IMR-90 (cell line): Measurements from ENCODE around the gene TNFRSF9. TPM values are rescaled to one million over a fixed set of nuclear protein-coding genes. Genes with fewer than 3 reads are reported as not detected.

Experiments used
- ATAC-seq: fragments of 200-7000 bp; cut with Tn5 transposase; 2 replicates; pipeline ENCODE4 v1.9.1; 2020; ENCODE audit warnings: low read depth, mild to moderate bottlenecking, moderate library complexity
- Bru-seq: library from RNA; stranded (reverse); fragments of 400-500 nt; gene quantifications from one replicate; lab custom pipeline; 2021; lab: Mats Ljungman, UMichigan
- BruChase-seq, 2 experiments: library from RNA; stranded (reverse); fragments of 400-500 nt; gene quantifications; one replicate each; lab custom pipeline; 2021; lab: Mats Ljungman, UMichigan
- BruUV-seq: library from RNA; stranded (reverse); fragments of 400-500 nt; replicated peaks from 2 replicates; lab custom pipeline; 2021; lab: Mats Ljungman, UMichigan
- CTCF ChIA-PET: fragments of 300-600 bp; formaldehyde crosslinking; extraction: SDS; loops from one replicate; lab custom pipeline; 2021; ENCODE audit warnings: antibody characterized with exemption; lab: Yijun Ruan, JAX
- POLR2A ChIA-PET: fragments of 300-600 bp; sonication (Branson Sonifier 250); formaldehyde crosslinking; loops from one replicate; lab custom pipeline; 2022; ENCODE audit warnings: antibody characterized with exemption; ENCODE audit not compliant: unreplicated experiment; lab: Charles Lee
- DNase-seq: peaks from one replicate; pipeline ENCODE4 v3.0.0; 2013
- H2AFZ ChIP-seq: replicated peaks from 2 replicates; pipeline ENCODE3; 2013; ENCODE audit warnings: low read length, mild to moderate bottlenecking; ENCODE audit not compliant: poor library complexity
- H2AK5ac ChIP-seq: 2 replicates; pipeline ENCODE4 v1.6.1; 2013; ENCODE audit warnings: low read depth, low read length, inconsistent platforms
- H2AK9ac ChIP-seq: replicated peaks from 2 replicates; pipeline ENCODE3; 2013; ENCODE audit warnings: mild to moderate bottlenecking, low read depth, low read length, moderate library complexity; ENCODE audit not compliant: poor library complexity
- H2BK120ac ChIP-seq: 2 replicates; pipeline ENCODE4 v1.6.1; 2013; ENCODE audit warnings: low read depth, low read length, inconsistent platforms
- H2BK15ac ChIP-seq: 3 replicates; pipeline ENCODE4 v1.6.1; 2013; ENCODE audit warnings: low read depth, low read length, inconsistent platforms
- H2BK20ac ChIP-seq: 2 replicates; pipeline ENCODE4 v1.6.1; 2013; ENCODE audit warnings: low read depth, mild to moderate bottlenecking, inconsistent platforms, low read length, moderate library complexity
- H2BK5ac ChIP-seq: 2 replicates; pipeline ENCODE4 v1.6.1; 2013; ENCODE audit warnings: mild to moderate bottlenecking, low read depth, low read length, inconsistent platforms; ENCODE audit not compliant: poor library complexity, severe bottlenecking
- H3K14ac ChIP-seq: replicated peaks from 2 replicates; pipeline ENCODE4 v1.6.1; 2013; ENCODE audit warnings: low read depth, low read length, inconsistent platforms
- H3K18ac ChIP-seq: 2 replicates; pipeline ENCODE4 v1.6.1; 2013; ENCODE audit warnings: low read depth, low read length, control low read depth
- H3K23ac ChIP-seq: 2 replicates; pipeline ENCODE4 v1.6.1; 2013; ENCODE audit warnings: low read depth, low read length, inconsistent platforms
- H3K27ac ChIP-seq: 2 replicates; pipeline ENCODE4 v1.5.1; 2013; ENCODE audit warnings: mild to moderate bottlenecking, control low read depth, low read length; ENCODE audit not compliant: insufficient read depth
- H3K27me3 ChIP-seq: 2 replicates; pipeline ENCODE4 v1.6.1; 2013; ENCODE audit warnings: low read length; ENCODE audit not compliant: control insufficient read depth, insufficient read depth
- H3K36me3 ChIP-seq: 2 replicates; pipeline ENCODE4 v1.6.1; 2013; ENCODE audit warnings: low read length, mixed read lengths; ENCODE audit not compliant: control insufficient read depth, insufficient read depth
- H3K4ac ChIP-seq: 2 replicates; pipeline ENCODE4 v1.6.1; 2013; ENCODE audit warnings: low read depth, low read length, inconsistent platforms
- H3K4me1 ChIP-seq: 2 replicates; pipeline ENCODE4 v1.6.1; 2013; ENCODE audit warnings: low read length, mixed read lengths; ENCODE audit not compliant: control insufficient read depth, insufficient read depth
- H3K4me2 ChIP-seq: 2 replicates; pipeline ENCODE4 v1.6.1; 2013; ENCODE audit warnings: low read depth, mild to moderate bottlenecking, control low read depth, low read length, moderate library complexity
- H3K4me3 ChIP-seq: 2 replicates; pipeline ENCODE4 v1.5.1; 2013; ENCODE audit warnings: low read depth, mild to moderate bottlenecking, control low read depth, low read length, moderate library complexity; ENCODE audit not compliant: insufficient read depth
- H3K56ac ChIP-seq: 2 replicates; pipeline ENCODE4 v1.6.1; 2013; ENCODE audit warnings: low read length, inconsistent platforms; ENCODE audit not compliant: insufficient read depth; ENCODE audit errors: extremely low read depth
- H3K79me1 ChIP-seq, 2 experiments: 2 replicates each; pipeline ENCODE4 v1.6.1; 2013; ENCODE audit warnings: low read length in 2 of 2, inconsistent platforms in 1 of 2, low read depth in 1 of 2
- H3K9ac ChIP-seq: 2 replicates; pipeline ENCODE4 v1.6.1; 2013; ENCODE audit warnings: low read depth, low read length, control low read depth
- H3K9me1 ChIP-seq: 2 replicates; pipeline ENCODE4 v1.6.1; 2013; ENCODE audit warnings: low read length, inconsistent platforms; ENCODE audit not compliant: insufficient read depth
- H3K9me3 ChIP-seq: 2 replicates; pipeline ENCODE4 v1.6.1; 2013; ENCODE audit warnings: low read length; ENCODE audit not compliant: control insufficient read depth, insufficient read depth
- H4K20me1 ChIP-seq: 2 replicates; pipeline ENCODE4 v1.6.1; 2013; ENCODE audit warnings: low read length, inconsistent platforms; ENCODE audit not compliant: insufficient read depth
- H4K5ac ChIP-seq: 2 replicates; pipeline ENCODE4 v1.6.1; 2013; ENCODE audit warnings: mild to moderate bottlenecking, low read depth, low read length, control low read depth
- H4K8ac ChIP-seq, 2 experiments: 2 replicates each; pipeline ENCODE4 v1.6.1; 2013; ENCODE audit warnings: low read depth in 2 of 2, low read length in 2 of 2, control low read depth in 1 of 2, inconsistent platforms in 1 of 2
- H4K91ac ChIP-seq: 2 replicates; pipeline ENCODE4 v1.6.1; 2013; ENCODE audit warnings: low read depth, low read length, inconsistent platforms; ENCODE audit not compliant: insufficient read depth
- ELK1 ChIP-seq: fragments of 150-350 bp; IDR thresholded peaks from 2 replicates; pipeline ENCODE4 v1.6.1; 2016; ENCODE audit warnings: low read depth, mild to moderate bottlenecking, low read length, moderate library complexity, borderline replicate concordance
- FOS ChIP-seq: fragments of 150-350 bp; IDR thresholded peaks from 2 replicates; pipeline ENCODE4 v1.6.1; 2016; ENCODE audit warnings: low read depth, low read length
- USF2 ChIP-seq: fragments of 150-350 bp; IDR thresholded peaks from 2 replicates; pipeline ENCODE4 v1.6.1; 2017; ENCODE audit warnings: mild to moderate bottlenecking, antibody characterized with exemption, low read length, low read depth
- WGBS, 2 experiments: methylation state at CpG; one replicate each; pipeline versions ENCODE4 v1.1.5 to v1.1.7; 2013; ENCODE audit warnings: missing lambda C conversion rate in 2 of 2; ENCODE audit not compliant: insufficient read length in 1 of 2; ENCODE audit errors: extremely low coverage in 2 of 2; 5-methylcytosine and 5-hydroxymethylcytosine counted together
- dilution Hi-C: fragments of 300-500 bp; cut with HindIII; formaldehyde crosslinking; loops from one replicate; pipeline ENCODE4 v1.14.3; 2018; ENCODE audit warnings: low sequenced_read_pairs; ENCODE audit not compliant: unreplicated experiment
- in situ Hi-C: fragments of 300-500 bp; cut with MboI; formaldehyde crosslinking; loops from 3 replicates; pipeline ENCODE4 v1.14.3; 2019; ENCODE audit warnings: low sequenced_read_pairs, inconsistent platforms, mixed read lengths
- intact Hi-C: fragments of 100-400 bp; cut with micrococcal nuclease; formaldehyde crosslinking; loops from 2 replicates; pipeline ENCODE4 v1.10.0; 2022
- long read RNA-seq: library from polyadenylated mRNA; unstranded; transcript quantifications from one replicate; pipeline ENCODE4 v2.0.0, GENCODE V29; 2021; ENCODE audit not compliant: unreplicated experiment
- polyA plus RNA-seq, 3 experiments: library from polyadenylated mRNA; depleted of rRNA; stranded (reverse); fragments of >200 nt; gene quantifications; 2 replicates each; pipeline ENCODE4 v1.2.3, GENCODE V29; 2012; ENCODE audit warnings: low replicate concordance in 1 of 3
- total RNA-seq: library from RNA; depleted of rRNA; stranded (reverse); fragments of >200 nt; gene quantifications from 2 replicates; pipeline ENCODE4 v1.2.3, GENCODE V29; 2012; rRNA removed

Gene TNFRSF9
- total RNA-seq (0.56 and 0.72 TPM in 2 replicates), polyA plus RNA-seq (2012; rRNA removed) (0.43 and 0.56 TPM in 2 replicates), Bru-seq, nascent RNA (not detected), BruChase-seq, experiment 1, labeled RNA remaining after a 6-hour chase (percentile 15 among the genes with signal in this experiment), BruChase-seq, experiment 2, labeled RNA remaining after a 2-hour chase (percentile 9 among the genes with signal in this experiment)
- polyA plus RNA-seq (2012; cell fraction: cytosol; rRNA removed), result 0.35 and 0.40 TPM in 2 replicates
- polyA plus RNA-seq (2012; cell fraction: nucleus; rRNA removed; ENCODE audit: low replicate concordance), result 0.09 and 0.31 TPM in 2 replicates
- long read RNA-seq, result 0 reads

GRCh38 chr1:7940745-7941436, at the start of gene TNFRSF9:
TNFRSF9 (minus strand) TSS chr1:7940839; CDS start chr1:7939994, 845 bp downstream.
- H2AK9ac ChIP-seq, result peak within 1 kb of the TSS; percentile 53
- no peak within 1 kb of the TSS; the same call in 1 of the 2 replicates for H3K4ac ChIP-seq
- no peak within 1 kb of the TSS for H3K14ac ChIP-seq
- H2BK15ac ChIP-seq, result 0 out of 3 replicates have a peak within 1 kb of the TSS, but pooled peaks have one; percentile 4
- in situ Hi-C loops, result no loop called here
- CTCF ChIA-PET, result interaction anchor here (0.7 kb wide), 1 partner anchor 11 kb away, joined by 3 read pairs; no protein-coding TSS in a partner anchor
- no peak within 1 kb of the TSS for H3K27ac ChIP-seq
- H4K8ac ChIP-seq, result no peak within 1 kb of the TSS
- no peak within 1 kb of the TSS for H3K18ac ChIP-seq
- H3K56ac ChIP-seq, result no peak within 1 kb of the TSS
- ATAC-seq (no peak), DNase-seq (peak; percentile 54)
- H4K5ac ChIP-seq, result no peak within 1 kb of the TSS
- intact Hi-C loops, result no loop called here
- peaks cover 8% of the 10 kb centered on the region for H3K4me1 ChIP-seq
- dilution Hi-C loops, result no loop called here
- no peaks in the 10 kb centered on the region for H3K36me3 ChIP-seq
- peak within 1 kb of the TSS; percentile 66 for H2AFZ ChIP-seq
- no peak within 1 kb of the TSS for H2BK5ac ChIP-seq
- H2BK20ac ChIP-seq, result no peak within 1 kb of the TSS
- no peak within 1 kb of the TSS for H4K91ac ChIP-seq
- no peak within 1 kb of the TSS for H3K23ac ChIP-seq
- no TSS peak for BruUV-seq
- no peaks in the 10 kb centered on the region for H3K9me3 ChIP-seq
- H4K20me1 ChIP-seq, result no peaks in the 10 kb centered on the region
- H3K4me3 ChIP-seq, result no peak within 1 kb of the TSS
- H2BK120ac ChIP-seq, result no peak within 1 kb of the TSS
- no peaks in the 10 kb centered on the region for H3K79me1 ChIP-seq
- peaks cover 26% of the 10 kb centered on the region for H3K27me3 ChIP-seq
- peaks cover 8% of the 10 kb centered on the region for H3K9me1 ChIP-seq
- POLR2A ChIA-PET, result interaction anchor here (0.7 kb wide), 1 partner anchor 160 kb away, joined by 3 read pairs; no protein-coding TSS in a partner anchor
- TF ChIP-seq USF2 (no peak), FOS (0 out of 2 replicates have a peak, but pooled peaks have one; percentile 25), ELK1 (no peak)
- WGBS, 2 experiments, result 83% methylated on average over 4 of the region's 14 CpGs; no CpG with 5 or more reads in 1 of the 2 experiments
- H3K4me2 ChIP-seq, result no peak within 1 kb of the TSS
- no peak within 1 kb of the TSS for H3K9ac ChIP-seq
- H2AK5ac ChIP-seq, result peak within 1 kb of the TSS; percentile 1; the same call in 1 of the 2 replicates
